Activated naive CD8-positive, alpha-beta T cell (primary cell): ENCODE data around the gene FBXL15.
A peak's percentile ranks its signal among the peaks of the same experiment; 100 is the strongest.

ENCODE experiments used
- H3K27ac Mint-ChIP-seq: one replicate; pipeline ENCODE4 v1.8.0; 2021; ENCODE audit warnings: mixed read lengths
- H3K27me3 Mint-ChIP-seq: one replicate; pipeline ENCODE4 v1.8.0; 2021; ENCODE audit warnings: mixed read lengths
- H3K36me3 Mint-ChIP-seq: one replicate; pipeline ENCODE4 v1.8.0; 2021; ENCODE audit warnings: mixed read lengths
- H3K4me1 Mint-ChIP-seq: one replicate; pipeline ENCODE4 v1.8.0; 2021; ENCODE audit warnings: low read depth, mixed read lengths
- H3K4me3 Mint-ChIP-seq: one replicate; pipeline ENCODE4 v1.8.0; 2021; ENCODE audit warnings: mild to moderate bottlenecking, mixed read lengths
- H3K9me3 Mint-ChIP-seq: one replicate; pipeline ENCODE4 v1.8.0; 2021; ENCODE audit warnings: low read depth, mixed read lengths

FBXL15 gene

DNA sequence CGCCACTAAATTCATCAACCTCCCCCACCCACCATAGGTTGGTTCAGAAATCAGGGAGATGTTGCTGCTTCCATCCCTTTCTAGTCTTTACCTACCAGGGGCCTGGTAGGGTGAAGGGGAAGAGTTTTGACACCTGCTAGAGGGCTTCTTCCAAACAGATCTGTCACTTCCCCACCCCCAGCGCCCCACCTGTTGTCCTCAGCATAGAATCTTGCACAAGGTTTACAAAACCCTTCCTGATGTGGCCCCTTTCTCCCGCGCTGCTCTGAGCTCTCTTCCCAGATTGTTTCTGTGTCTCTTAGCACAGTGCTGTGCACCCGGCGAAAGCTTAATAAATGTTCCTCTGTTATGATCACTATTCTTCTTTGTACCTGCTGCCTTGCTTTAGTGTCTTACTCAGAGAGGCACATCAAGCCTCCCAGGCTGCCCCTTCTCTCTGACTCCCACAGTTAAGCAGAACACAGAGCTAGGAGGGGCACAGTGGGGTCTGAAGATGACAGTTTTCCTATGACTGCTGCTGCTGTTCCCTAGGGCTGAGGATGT lies 41.9 kb downstream of the FBXL15 start:
- peaks cover 28% of the 10 kb centered on the region for H3K4me1 Mint-ChIP-seq
- no peaks in the 10 kb centered on the region for H3K27me3 Mint-ChIP-seq
- H3K27ac Mint-ChIP-seq = no peak overlapping the region

DNA sequence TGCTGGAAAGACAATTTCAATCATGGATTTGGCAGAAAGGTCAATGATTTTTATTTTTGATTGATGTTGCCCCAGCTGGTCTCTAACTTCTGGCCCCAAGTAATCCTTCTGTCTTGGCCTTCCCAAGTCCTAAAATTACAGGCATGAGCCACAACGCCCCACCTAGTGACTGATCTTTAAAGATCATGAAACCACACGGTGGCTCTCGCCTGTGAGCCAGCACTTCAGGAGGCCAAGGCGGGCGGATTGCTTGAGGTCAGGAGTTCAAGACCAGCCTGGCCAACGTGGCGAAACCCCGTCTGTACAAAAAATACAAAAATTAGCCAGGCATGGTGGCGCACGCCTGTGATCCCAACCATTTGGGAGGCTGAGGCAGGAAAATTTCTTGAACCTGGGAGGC lies 43.3 kb downstream of the FBXL15 start:
- no peak overlapping the region for H3K4me3 Mint-ChIP-seq
- no peak overlapping the region for H3K27ac Mint-ChIP-seq
- peaks cover 28% of the 10 kb centered on the region for H3K4me1 Mint-ChIP-seq
- no peaks in the 10 kb centered on the region for H3K36me3 Mint-ChIP-seq
- H3K27me3 Mint-ChIP-seq = no peaks in the 10 kb centered on the region
- no peaks in the 10 kb centered on the region for H3K9me3 Mint-ChIP-seq

More for the DNA sequence above, 41.9 kb downstream of the FBXL15 start:
- Mint-ChIP-seq H3K36me3 (no peaks in the 10 kb centered on the region), H3K9me3 (no peaks in the 10 kb centered on the region), H3K4me3 (peak overlapping the region; percentile 95)

DNA sequence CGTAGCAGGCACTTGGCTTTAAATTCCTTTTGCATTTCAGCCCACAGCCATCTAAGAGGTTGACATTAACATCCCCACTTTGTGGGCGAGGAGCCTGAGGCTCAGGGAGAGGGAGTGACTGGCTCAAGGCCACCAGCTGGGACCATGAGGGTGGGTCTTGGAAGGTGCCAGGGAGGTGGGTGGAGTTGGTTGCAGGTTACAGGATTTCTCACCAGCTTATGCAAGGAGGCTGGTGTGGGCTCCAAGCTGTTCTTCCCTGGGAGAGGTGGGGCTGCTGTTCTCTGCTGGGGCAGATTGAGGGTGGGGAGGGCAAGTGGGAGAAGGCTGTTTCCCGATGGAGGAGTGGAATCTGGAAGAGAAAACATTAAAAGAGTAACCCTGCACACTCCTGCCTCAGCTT lies 44.8 kb downstream of the FBXL15 start:
- Mint-ChIP-seq H3K4me3 (no peak overlapping the region), H3K27ac (no peak overlapping the region), H3K27me3 (no peaks in the 10 kb centered on the region), H3K4me1 (peaks cover 28% of the 10 kb centered on the region), H3K36me3 (no peaks in the 10 kb centered on the region), H3K9me3 (no peaks in the 10 kb centered on the region)

DNA sequence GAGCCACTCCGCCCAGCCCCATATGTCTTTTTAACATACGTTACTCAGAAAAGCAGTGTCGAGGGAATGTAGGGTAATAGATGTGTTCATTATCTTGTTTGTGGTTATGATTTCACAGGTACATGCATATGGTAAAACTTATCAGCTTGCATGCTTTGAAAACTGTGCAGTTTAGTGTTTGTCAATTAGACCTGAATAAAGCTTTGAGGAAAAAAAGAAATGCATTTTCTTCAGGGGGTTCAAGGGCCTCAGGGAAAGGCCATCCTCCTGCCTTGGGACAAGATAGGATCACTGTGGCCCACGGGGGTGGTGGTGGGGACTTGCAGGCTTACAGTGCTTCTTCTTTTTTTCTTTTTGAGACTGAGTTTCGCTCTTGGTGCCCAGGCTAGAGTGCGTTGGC lies 46.7 kb downstream of the FBXL15 start:
- peaks cover 12% of the 10 kb centered on the region for H3K4me1 Mint-ChIP-seq
- no peaks in the 10 kb centered on the region for H3K36me3 Mint-ChIP-seq
- no peak overlapping the region for H3K27ac Mint-ChIP-seq
- no peak overlapping the region for H3K4me3 Mint-ChIP-seq
- H3K9me3 Mint-ChIP-seq = no peaks in the 10 kb centered on the region
- no peaks in the 10 kb centered on the region for H3K27me3 Mint-ChIP-seq

DNA sequence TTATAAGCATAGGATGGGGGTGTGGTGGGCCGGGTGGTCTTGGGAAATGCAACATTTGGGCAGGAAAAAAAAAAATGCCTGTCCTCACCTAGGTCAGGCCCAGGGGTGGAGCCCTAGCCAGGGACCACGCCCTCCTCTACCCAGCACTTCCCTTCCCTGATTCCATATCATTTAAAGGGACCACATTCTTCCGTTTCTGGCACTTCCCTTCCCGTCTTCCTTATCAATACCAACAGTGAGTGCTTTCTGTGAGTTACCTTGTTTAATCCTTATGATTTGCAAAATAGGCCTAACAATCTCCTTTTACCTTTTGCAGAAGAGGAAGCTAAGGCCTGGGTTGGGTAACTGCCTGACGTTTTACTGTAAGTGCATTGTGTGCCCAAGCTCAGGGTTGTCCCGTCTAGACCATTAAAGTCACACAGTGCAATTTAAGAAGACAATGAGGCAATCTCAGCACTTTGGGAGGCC lies 47.4 kb downstream of the FBXL15 start:
- H3K4me1 Mint-ChIP-seq = peaks cover 11% of the 10 kb centered on the region
- no peak overlapping the region for H3K4me3 Mint-ChIP-seq
- no peaks in the 10 kb centered on the region for H3K9me3 Mint-ChIP-seq
- H3K27ac Mint-ChIP-seq = no peak overlapping the region
- no peaks in the 10 kb centered on the region for H3K27me3 Mint-ChIP-seq
- H3K36me3 Mint-ChIP-seq = no peaks in the 10 kb centered on the region

DNA sequence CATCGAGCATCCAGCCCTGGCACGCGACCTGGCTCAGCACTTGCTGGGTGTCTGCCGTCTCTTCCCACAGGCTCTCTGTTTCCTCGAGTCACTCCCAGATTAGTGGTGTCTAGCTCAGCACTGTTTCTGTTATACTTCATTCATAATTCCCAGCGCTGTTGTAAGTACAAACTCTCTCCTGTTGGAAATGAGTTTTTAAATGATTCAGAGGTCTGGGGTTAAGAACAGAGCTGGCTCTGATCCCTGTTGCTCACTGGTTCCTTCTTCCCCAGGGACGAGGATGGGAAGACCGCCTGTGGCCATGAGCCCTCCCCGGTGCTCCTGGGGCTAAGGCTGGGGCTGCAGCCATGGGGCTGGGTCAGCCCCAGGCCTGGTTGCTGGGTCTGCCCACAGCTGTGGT lies 48.0 kb downstream of the FBXL15 start:
- Mint-ChIP-seq H3K36me3 (no peaks in the 10 kb centered on the region), H3K4me1 (peaks cover 13% of the 10 kb centered on the region), H3K27ac (no peak overlapping the region), H3K9me3 (no peaks in the 10 kb centered on the region), H3K4me3 (no peak overlapping the region), H3K27me3 (no peaks in the 10 kb centered on the region)

DNA sequence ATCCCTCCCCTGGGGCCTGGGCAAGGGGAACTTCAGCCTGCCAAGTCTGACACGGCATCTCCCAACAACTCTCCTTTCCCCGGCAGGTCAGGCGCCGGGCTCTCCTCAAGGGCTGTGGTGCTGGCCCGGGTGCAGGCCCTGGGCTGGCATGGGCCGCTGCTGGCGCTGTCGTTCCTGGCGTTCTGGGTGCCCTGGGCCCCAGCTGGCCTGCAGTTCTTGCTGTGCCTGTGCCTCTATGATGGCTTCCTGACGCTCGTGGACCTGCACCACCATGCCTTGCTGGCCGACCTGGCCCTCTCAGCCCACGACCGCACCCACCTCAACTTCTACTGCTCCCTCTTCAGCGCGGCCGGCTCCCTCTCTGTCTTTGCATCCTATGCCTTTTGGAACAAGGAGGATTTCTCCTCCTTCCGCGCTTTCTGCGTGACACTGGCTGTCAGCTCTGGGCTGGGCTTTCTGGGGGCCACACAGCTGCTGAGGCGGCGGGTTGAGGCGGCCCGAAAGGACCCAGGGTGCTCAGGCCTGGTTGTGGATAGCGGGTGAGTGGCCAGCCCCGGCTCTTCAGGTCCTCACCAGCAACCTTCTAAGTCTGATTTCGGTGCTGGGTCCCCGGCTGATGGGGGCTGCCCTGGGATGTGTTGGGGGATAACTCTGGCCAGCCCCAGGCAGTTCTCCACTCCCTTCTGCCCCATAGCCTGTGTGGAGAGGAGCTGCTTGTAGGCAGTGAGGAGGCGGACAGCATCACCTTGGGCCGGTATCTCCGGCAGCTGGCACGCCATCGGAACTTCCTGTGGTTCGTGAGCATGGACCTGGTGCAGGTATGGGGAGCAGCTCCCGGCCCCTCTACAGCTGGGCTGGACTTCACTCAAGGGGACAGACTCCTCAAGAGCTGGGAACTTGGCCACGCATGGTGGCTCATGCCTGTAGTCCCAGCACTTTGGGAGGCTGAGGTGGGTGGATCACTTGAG lies 50.2 kb downstream of the FBXL15 start:
- H3K36me3 Mint-ChIP-seq = no peaks in the 10 kb centered on the region
- H3K27ac Mint-ChIP-seq = no peak overlapping the region
- H3K9me3 Mint-ChIP-seq = no peaks in the 10 kb centered on the region
- H3K4me3 Mint-ChIP-seq = no peak overlapping the region
- peaks cover 24% of the 10 kb centered on the region for H3K4me1 Mint-ChIP-seq
- H3K27me3 Mint-ChIP-seq = no peaks in the 10 kb centered on the region
